NOMO-1 treated with dmso at 0.1 percent for 144 hours (cell line): ENCODE measurements around the gene ANXA4.
"Not testable (repeated sequence)": the region's sequence is repeated elsewhere in the genome, so short reads cannot be mapped to it uniquely, and the experiment has no call there.

Experiments used
- DNase-seq: peaks from one replicate; lab custom pipeline; 2025; ENCODE audit not compliant: unreplicated experiment; lab: John Stamatoyannopoulos, UW

The ANXA4 gene

DNA sequence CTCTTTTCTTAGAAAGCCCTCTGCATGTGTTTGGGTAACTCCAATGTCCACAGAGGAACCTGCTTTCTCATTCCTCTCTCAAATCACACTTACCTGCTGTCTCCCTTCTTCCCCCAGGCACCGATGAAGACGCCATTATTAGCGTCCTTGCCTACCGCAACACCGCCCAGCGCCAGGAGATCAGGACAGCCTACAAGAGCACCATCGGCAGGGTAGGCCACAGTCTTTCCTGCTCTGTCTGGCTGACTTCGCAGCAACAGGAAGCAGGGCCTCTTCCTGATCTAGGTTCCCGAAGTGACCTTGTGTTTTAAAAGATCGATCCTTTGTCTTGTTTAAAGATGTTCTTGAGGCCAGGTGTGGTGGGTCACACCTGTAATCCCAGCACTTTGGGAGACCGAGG lies 62.5 kb downstream of the ANXA4 start:
- no peak for DNase-seq

DNA sequence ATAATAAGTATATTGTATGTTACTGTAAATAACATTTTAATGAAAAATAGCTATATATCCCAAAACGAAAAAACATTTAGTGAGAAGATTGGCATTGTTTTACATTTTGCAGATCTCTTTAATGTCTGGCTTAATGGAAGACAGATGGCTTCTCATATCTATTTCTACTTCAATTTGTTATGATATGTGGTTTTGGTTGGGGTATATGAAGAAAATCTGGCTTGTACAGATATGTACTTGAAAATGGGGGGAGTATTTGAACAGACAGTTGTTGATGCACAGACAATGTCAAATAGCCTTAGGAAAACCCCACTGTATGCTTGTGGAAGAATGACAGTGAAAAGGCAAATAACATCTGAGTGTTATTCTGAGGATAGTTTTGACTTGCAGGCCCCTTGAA lies 64.0 kb downstream of the ANXA4 start:
- DNase-seq: no peak

DNA sequence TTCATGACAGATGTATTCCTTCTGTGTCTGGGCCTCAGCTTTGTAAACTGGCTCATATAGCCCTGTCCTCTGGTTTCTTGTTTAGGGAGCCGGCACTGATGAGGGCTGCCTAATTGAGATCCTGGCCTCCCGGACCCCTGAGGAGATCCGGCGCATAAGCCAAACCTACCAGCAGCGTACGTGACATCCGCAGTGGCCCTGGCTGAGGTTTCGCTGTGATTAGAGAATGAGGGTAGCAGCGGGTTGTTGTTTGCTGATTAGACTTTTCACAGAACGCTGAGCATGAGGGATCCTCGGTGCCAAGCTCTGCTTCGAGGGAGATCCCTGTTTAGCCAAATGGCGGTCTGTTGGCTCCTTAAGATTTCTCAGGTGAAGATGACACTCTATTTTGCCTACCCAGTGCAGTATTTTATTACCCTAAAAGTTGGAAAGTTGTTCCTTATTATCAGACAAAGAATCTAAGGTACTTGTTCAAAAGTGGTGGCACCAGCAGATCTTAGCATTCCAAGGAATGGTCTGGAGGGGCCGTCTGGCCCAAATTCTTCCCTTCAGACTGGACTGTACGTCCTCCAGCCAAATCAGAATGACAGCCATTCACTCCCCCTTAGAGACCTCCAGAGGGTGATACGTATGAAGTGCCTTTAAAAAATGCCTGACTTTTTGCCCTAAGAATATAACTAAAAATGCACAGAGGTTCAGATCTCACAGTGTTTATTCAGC lies 66.0 kb downstream of the ANXA4 start:
- no peak for DNase-seq

DNA sequence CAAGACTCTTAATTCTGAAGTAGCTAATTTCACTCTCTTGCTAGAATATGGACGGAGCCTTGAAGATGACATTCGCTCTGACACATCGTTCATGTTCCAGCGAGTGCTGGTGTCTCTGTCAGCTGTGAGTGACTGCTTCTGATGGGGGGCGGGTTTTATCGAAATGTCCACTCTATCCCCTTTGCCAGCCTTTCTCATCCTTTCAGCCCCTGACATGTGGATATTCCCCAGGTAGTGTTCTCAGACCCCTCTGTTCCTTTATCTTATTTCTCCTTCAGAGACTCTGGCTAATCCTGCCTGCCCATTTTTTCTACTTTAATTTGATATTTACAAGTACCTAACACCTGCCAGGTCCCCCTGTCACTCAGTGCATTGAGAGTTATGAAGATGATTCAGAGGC lies 68.6 kb downstream of the ANXA4 start:
- no peak for DNase-seq

DNA sequence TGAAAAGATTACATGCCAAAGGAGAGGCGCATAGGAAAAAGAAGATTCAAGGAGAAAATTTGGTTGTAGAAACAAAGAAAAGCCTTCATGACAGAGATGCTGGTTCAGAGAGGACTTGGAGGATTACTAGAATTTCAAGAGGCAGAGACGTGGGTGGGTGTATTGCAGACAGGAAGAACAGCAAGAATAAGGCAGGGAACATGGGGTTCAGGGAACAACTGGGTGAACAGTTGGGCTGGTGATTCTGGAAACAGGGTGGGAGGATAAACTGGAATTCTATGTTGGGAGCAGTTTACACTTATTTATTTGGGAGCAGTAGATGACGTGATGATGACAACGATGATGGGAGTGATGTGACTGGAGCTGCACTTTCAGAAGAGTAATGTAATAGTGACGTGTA lies 69.1 kb downstream of the ANXA4 start:
- DNase-seq: no peak

DNA sequence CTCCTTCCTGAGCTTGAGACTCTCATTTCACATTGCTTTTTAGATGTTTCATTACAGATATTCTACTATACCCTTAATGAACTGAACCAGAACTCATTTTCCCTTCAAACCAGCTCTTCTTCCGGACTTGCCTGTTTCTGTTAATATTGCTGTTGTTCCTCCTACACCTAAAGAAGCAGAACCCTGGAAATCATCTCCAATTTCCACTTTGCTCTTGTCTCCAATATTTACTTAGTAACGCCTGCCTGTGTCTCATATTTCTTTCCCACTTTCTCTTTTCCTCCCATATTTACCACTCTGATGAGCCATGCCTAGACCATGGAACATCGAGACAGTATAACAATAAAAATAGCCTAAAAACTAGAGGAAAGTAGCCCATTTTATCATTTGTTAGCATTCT lies 69.7 kb downstream of the ANXA4 start:
- no peak for DNase-seq

DNA sequence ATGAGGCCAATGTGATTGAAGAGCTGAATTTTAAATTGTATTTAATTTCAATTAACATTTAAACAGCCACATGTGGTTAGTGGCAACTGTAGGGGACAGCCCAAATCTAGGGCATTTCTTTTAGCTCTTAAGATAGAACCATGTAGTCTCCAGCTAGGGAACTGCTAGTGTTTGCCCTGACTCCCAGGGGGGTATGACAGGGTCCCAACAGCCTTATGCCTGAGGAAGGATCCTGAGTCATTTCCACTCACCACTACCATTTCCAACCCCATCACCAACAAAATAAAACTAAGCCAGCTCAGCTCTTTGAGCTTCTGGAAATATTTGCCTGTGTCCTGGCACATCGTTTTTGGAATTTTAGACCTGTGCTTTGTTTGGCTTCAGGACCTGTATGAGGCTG lies 73.8 kb downstream of the ANXA4 start:
- no peak for DNase-seq

DNA sequence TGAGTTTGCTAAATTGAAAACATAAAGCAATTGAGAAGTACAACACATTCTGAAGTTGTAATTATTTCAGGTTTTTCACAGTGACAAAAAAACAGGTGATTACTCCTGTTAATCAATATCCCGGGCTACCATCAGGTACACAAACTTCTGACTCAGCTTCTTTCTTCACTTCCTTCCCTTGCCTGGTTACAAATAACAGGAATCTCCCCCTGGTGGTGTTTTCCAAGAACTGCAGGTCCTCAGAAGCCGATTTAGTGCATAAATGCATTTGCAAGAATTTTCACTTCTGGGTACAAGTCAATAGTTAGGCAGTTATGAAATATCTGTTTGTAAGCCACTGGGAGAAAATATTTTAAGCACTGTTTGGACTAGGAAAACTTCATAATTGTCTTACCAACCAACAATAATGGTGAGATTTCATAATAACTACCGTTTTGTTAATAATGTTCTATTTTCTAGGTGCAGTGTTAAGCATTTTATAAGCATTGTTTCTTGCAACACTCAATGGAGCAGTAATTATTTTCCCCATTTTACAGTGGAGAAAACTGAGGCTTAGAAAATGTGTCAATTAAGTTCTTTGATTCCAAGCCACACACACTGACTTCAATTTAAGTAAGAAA lies 75.1 kb downstream of the ANXA4 start:
- peak; percentile 63 for DNase-seq

DNA sequence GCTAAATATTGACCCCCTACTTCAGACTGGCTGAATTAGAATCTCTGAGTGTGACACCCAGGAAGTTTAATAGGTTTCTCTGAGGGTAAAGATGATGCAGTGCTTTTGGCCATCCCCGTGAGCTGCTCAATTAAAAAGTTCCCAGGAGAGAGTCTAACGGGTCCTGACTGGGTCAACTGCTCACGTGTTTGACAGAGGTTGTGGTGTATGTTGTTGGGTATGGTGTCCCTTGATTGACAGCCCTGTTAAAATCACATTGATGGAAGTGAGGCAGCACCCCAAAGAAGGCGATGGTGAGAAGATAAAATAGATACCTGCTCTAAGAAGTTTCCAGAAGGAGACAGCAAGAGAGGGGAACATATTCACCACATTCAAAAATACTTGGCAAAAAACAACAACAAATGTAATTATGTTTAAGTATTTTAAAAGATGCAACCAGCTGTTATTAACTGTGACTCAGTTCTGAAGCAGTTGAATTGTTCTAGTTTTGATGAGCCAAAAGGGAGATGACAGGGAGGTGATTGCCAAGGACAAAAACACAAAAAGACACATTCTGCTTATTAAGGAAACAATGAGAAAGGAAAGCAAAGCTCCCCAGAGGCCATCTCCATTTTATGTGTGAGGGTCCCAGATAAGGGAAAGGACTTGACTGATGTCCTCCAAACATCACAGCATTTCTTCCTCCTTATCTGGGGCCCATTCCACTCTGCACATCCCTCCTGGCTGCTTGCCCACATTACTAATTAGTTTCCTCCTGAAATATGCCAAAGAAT lies 76.0 kb downstream of the ANXA4 start:
- no peak for DNase-seq

DNA sequence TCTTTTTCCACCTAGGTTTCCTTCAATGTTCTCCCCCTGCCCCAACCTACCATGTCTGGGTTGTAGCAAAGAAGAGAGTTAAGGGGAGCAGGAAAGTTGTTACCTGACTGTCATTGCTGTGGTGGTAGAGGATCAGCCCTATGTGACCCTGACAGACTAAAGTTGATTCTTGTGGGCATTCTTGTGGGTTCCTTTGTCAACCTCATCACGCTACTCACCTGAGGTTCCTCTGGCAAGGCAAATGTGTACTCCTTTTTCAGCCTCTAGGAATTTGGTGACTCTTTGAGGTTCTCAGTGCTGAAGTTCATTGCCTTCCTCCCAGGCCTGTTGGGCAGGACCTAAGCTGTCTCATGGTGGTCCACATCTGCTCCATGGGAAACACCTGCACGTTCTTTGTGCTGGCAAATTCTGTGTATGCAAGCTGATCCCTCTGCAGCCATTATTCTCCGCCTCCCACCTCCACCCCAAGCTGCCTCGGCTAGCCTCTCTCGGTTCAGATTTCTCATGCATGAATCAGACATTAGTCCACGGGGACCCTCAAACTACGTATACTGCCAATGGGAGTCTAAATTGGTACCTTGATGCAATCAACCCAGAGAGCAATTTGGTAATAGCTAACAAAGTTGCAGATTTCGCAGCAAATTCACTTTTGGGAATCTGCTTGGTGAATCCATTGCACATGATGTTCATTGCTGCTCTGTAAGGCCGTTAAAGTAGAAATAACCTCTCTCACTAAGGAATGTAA lies 86.0 kb downstream of the ANXA4 start:
- no peak for DNase-seq

DNA sequence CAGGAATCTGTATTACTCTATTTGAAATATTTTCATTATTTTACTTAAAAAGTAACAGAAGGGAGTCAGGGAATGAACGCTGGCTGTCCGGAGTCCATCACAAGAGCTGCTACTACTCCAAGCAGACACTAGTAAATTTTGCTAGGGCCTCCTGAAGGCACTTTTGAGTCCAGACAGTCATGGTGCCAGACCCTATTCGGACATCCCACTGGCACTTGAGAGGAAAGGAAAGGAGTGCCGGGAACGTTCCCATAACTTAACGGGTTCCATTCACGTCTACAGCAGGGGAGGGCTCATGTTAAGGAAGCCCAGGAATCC lies 87.0 kb downstream of the ANXA4 start:
- DNase-seq: no peak

DNA sequence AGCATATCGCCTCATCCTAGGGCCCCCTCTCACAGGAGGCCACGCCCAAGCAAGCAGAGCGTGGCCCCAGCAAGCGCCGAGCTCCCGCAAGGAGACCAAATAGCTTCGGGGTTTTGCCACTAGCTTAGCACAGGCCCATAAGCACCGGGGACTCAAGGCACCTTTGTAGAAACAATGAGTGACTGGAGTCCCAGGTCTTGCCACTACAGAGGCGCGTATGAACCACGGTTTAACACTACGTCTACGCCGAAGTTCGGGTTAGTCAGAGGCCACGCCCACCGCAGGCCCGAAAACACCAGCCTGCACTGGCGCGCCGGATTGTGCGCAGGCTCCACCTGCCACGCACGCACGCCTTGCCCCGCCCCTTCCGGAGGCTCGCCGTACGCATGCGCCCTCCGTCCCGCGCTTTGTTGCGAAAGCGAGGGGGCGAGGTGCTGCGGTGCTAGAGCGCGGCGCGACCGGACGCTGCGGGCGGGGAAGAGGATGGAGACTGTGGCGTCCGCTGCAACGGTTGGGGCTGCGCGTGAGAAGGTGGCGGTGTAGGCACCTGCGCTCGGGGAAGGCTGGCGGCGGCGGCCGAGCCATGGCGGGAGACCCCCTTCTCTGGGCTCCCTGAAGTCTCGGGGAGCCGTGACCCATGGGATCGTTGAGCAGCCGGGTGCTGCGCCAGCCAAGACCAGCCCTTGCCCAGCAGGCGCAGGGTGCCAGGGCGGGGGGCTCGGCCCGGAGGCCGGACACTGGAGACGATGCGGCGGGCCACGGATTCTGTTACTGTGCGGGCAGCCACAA lies 87.5 kb downstream of the ANXA4 start, which contains the start of gene GMCL1:
Gene GMCL1, plus strand, starts transcription at position 405 of the 789 bp plus-strand sequence. Its CDS starts 233 bp downstream, at position 638.
- DNase-seq: peak; percentile 89

DNA sequence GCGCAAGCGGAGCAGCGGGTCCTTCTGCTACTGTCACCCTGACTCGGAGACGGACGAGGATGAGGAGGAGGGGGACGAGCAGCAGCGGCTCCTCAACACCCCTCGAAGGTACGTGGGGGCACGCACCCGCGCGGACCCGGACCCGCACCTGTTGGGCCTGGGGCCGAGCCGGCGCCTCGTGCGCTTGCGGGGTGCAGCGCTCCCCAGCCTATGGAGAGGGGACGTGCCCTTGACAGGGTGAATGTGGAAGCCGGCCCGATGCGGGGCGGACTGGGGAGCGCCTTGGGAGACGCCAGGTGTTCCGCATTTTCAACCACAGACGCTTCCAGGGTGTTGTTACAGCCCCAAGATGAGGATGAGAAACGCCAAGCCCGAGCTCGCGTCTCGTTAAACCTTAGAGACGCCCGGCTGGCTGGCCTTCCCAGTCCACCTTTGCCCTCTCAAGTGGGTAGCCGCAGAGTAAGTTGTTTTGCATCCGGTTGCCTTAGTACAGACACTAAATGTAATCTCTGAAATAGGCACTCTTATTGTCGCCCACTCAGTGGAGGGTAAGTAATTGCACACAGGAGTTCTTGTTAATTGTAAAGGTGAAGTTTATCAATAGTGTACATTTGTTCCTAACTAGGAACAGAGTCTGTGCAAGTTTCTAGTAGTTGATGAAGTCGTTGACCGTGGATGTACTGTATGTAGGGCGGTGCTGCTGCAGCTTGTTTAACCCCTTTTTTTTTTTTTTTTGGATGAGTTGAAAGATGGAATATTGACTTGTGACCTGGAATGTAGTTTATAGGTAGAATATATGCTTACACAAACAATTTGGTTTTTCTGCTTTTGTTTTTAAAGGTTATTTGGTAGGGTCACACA lies 88.3 kb downstream of the ANXA4 start:
- peak; percentile 13 for DNase-seq

DNA sequence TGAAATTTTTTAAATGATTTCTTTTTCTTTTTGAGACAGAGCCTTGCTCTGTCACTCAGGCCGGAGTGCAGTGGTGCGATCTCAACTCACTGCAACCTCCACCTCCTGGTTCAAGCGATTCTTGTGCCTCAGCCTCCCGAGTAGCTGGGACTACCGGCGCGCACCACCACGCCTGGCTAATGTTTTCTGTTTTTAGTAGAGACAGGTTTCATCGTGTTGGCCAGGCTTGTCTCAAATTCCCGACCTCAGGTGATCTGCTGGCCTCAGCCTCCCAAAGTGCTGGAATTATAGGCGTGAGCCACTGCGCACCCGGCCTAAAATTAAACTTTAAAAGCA lies 88.9 kb downstream of the ANXA4 start:
- not testable (repeated sequence) for DNase-seq

DNA sequence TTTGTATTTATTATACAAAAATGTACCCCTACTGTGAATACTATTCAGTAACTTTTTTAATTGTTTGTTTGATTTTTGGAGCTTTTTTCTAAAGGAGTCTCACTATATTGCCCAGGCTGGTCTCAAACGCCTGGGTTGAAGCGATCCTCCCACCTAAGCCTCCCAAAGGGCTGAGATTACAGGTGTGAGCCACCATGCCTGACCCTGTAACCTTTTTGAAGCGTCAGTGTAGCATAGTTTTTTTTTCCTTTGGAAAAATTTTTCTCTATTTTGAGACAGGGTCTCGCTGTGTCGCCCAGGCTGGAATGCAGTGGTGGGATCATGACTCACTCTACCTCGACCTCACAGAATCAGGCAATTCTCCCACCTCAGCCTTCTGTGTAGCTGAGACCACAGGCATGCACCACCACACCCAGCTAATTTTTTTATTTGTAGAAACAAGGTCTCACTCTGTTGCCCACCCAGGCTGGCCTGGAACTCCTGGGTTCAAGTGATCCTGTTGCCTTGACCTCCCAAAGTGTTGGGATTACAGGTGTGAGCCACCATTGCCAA lies 89.5 kb downstream of the ANXA4 start:
- DNase-seq: no peak

DNA sequence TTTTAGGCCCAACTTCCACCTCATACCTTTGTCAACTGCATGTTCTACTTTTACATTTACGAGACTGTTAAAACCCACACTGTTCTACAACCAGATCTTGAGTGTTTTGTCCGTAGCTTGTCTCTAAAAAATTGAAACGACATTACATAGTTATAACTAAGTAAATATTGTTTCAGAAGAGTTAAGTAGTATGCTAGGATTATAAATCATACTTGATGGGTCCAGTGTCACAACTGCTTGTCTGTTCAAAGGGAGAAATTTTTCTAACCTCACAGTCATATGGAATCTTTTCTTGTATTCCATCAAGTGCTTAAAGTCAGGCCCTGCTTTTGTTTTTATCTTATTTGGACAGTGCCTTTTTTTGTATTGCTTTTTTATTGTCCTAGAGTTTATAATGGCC lies 91.8 kb downstream of the ANXA4 start:
- no peak for DNase-seq

DNA sequence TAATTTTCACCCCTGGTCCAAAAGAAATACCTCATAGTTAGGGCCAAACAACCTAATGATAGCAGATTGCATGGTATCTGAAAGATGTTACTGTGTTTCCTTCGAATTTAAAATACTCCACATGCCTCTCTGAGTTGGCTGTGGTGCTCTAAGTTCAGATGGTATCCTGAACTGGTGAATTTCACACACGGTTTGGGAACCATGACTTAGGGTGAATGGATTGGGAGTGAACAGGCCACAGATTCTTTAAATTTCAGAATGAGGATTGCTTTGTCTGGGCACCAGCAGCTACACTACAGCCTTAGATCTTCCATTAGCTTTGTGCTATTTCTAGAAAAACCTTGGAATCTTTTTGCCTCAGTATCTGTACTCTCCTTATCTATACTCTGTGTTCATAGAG lies 93.7 kb downstream of the ANXA4 start:
- no peak for DNase-seq

DNA sequence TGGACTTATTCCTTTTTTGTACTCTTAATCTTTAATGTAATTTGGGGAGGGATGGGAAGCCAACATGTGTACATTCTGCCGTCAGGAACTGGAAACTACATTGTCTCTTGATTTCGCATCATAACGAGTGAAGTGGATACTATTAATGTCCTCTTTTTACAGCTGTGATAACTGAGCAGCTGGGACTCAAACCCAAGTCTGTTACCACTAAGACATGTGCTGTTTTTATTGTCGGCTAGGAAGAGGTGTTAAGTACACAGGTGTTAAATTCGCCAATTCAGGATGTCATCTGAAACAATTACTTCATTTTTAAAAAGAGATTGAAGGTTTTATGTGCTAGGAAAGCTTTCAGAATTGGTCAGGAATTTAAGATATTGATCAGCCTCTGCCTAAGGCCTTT lies 94.4 kb downstream of the ANXA4 start:
- DNase-seq: no peak

DNA sequence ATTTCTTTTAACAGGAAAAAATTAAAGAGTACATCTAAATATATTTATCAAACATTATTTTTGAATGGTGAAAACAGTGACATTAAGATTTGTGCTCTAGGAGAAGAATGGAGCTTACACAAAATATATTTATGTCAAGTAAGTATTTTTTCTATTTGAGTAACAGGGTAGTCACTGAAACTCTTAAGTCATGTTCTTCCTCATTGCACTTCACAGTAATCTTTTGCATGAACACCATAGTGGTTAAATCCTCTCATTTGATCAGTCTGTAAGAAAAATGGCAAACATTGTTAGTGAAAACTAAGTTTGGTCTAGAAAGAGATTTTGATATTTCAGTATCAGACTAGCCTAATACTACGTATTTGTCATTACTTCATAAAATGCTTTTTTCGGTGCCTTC lies 95.6 kb downstream of the ANXA4 start:
- DNase-seq: no peak

DNA sequence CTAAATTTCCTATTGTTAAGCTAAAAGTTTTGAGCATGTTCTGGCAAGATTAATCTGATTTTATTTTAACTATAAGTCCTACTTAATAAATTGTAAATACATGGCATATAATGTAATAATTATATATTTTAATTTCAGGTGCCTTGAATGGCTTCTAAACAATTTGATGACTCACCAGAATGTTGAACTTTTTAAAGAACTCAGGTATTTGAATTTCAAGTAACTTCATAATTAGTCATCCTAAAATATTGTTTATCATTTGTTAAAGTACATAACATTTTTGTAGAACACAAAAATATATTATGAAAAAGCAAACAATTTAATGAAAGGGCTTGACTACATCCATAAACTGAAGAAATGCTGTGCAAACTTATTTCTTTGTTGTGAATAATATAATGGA lies 102.1 kb downstream of the ANXA4 start:
- no peak for DNase-seq
